SK-N-SH (cell line): ENCODE data around the gene SCRN1. TPM values are rescaled to one million over a fixed set of nuclear protein-coding genes. Genes with fewer than 3 reads are reported as not detected.

Experiments used
- CTCF ChIA-PET: fragments of 300-600, 350-600 bp; formaldehyde crosslinking; extraction: SDS; loops from one replicate; lab custom pipeline; 2021; lab: Yijun Ruan, JAX
- POLR2A ChIA-PET: fragments of 350-600 bp; sonication (Branson Sonifier 250); formaldehyde crosslinking; extraction: SDS; loops from one replicate; lab custom pipeline; 2020; ENCODE audit warnings: antibody characterized with exemption, inconsistent platforms; lab: Yijun Ruan, JAX
- DNase-seq: peaks from one replicate; pipeline ENCODE4 v3.0.0; 2012
- H2AFZ ChIP-seq: fragments of 200-600 bp; sonication (generic); 2 replicates; pipeline ENCODE4 v1.8.1; 2016; ENCODE audit warnings: antibody characterized with exemption, mild to moderate bottlenecking, low read depth
- H3F3A ChIP-seq: fragments of 200-600 bp; sonication (generic); replicated peaks from 2 replicates; pipeline ENCODE3; 2016; ENCODE audit warnings: antibody characterized with exemption, mild to moderate bottlenecking; ENCODE audit not compliant: insufficient read depth
- H3K27ac ChIP-seq, 2 experiments: fragments of 200-500 bp in 1 of 2; fragments of 200-600 bp in 1 of 2; sonication (Bioruptor generic) in 1 of 2; sonication (generic), shearing (Covaris generic) in 1 of 2; 2 replicates each; pipeline versions ENCODE4 v1.5.1 to v1.6.1; 2014 to 2016; ENCODE audit warnings: low read depth in 2 of 2, inconsistent platforms in 1 of 2, low read length in 1 of 2, mild to moderate bottlenecking in 1 of 2, mixed read lengths in 1 of 2
- H3K27me3 ChIP-seq: fragments of 200-600 bp; sonication (generic), shearing (Covaris generic); 2 replicates; pipeline ENCODE4 v1.6.1; 2016; ENCODE audit warnings: mixed run types; ENCODE audit not compliant: insufficient read depth
- H3K36me3 ChIP-seq, 2 experiments: fragments of 200-500 bp in 1 of 2; fragments of 200-600 bp in 1 of 2; sonication (Bioruptor generic) in 1 of 2; sonication (generic) in 1 of 2; replicated peaks in 1 of 2; 2 replicates each; pipeline versions ENCODE3 to v1.5.1; 2014 to 2016; ENCODE audit warnings: low read length in 1 of 2, mild to moderate bottlenecking in 1 of 2; ENCODE audit not compliant: insufficient read depth in 2 of 2, control insufficient read depth in 1 of 2
- H3K4me1 ChIP-seq, 2 experiments: fragments of 200-500 bp in 1 of 2; fragments of 200-600 bp in 1 of 2; sonication (Bioruptor generic) in 1 of 2; sonication (generic), shearing (Covaris generic) in 1 of 2; 2 replicates each; pipeline versions ENCODE4 v1.5.1 to v1.6.1; 2014 to 2016; ENCODE audit warnings: low read depth in 1 of 2, low read length in 1 of 2, mixed run types in 1 of 2; ENCODE audit not compliant: insufficient read depth in 2 of 2, control insufficient read depth in 1 of 2
- H3K4me2 ChIP-seq: fragments of 200-600 bp; sonication (generic), shearing (Covaris generic); 2 replicates; pipeline ENCODE4 v1.6.1; 2017; ENCODE audit warnings: mixed run types
- H3K4me3 ChIP-seq, 2 experiments: fragments of 200-500 bp in 1 of 2; fragments of 200-600 bp in 1 of 2; sonication (Bioruptor generic) in 1 of 2; sonication (generic), shearing (Covaris generic) in 1 of 2; 2 replicates each; pipeline versions ENCODE4 v1.5.1 to v1.8.1; 2014 to 2016; ENCODE audit warnings: low read depth in 2 of 2, inconsistent platforms in 1 of 2, low read length in 1 of 2, mild to moderate bottlenecking in 1 of 2, mixed read lengths in 1 of 2, moderate library complexity in 1 of 2
- H3K79me2 ChIP-seq: fragments of 200-600 bp; sonication (generic); 2 replicates; pipeline ENCODE4 v1.8.1; 2017; ENCODE audit warnings: mild to moderate bottlenecking; ENCODE audit not compliant: insufficient read depth
- H3K9ac ChIP-seq: fragments of 200-600 bp; sonication (generic); 2 replicates; pipeline ENCODE4 v1.6.1; 2017; ENCODE audit warnings: mixed run types
- H3K9me2 ChIP-seq: fragments of 200-600 bp; sonication (generic); 2 replicates; pipeline ENCODE4 v1.6.1; 2017; ENCODE audit warnings: mixed run types
- H3K9me3 ChIP-seq: fragments of 200-600 bp; sonication (generic); 2 replicates; pipeline ENCODE4 v1.6.1; 2017; ENCODE audit warnings: mixed run types, mild to moderate bottlenecking, moderate library complexity
- H4K20me1 ChIP-seq: fragments of 200-600 bp; sonication (generic); 2 replicates; pipeline ENCODE4 v1.6.1; 2017; ENCODE audit warnings: mild to moderate bottlenecking, mixed run types; ENCODE audit not compliant: insufficient read depth
- GATA2 ChIP-seq: sonication (generic); formaldehyde crosslinking; IDR thresholded peaks from 2 replicates; pipeline ENCODE4 v1.5.0; 2020; ENCODE audit warnings: mild to moderate bottlenecking, missing genetic modification reagents
- IRF3 ChIP-seq: fragments of 150-350 bp; IDR thresholded peaks from 2 replicates; pipeline ENCODE4 v1.6.1; 2016; ENCODE audit warnings: mild to moderate bottlenecking, low read depth, low read length
- JUND ChIP-seq: IDR thresholded peaks from 2 replicates; pipeline ENCODE4 v1.4.0; 2012
- MEF2A ChIP-seq: IDR thresholded peaks from 2 replicates; pipeline ENCODE4 v1.4.0; 2012; ENCODE audit warnings: low read depth, borderline replicate concordance
- NFIC ChIP-seq: IDR thresholded peaks from 2 replicates; pipeline ENCODE4 v1.4.0; 2012; ENCODE audit warnings: borderline replicate concordance
- POLR2AphosphoS5 ChIP-seq: IDR thresholded peaks from 2 replicates; pipeline ENCODE4 v1.6.1; 2012; ENCODE audit warnings: low read depth, low read length
- RAD21 ChIP-seq: IDR thresholded peaks from 2 replicates; pipeline ENCODE4 v1.6.1; 2012; ENCODE audit warnings: mild to moderate bottlenecking, low read length
- RCOR1 ChIP-seq: fragments of 150-350 bp; IDR thresholded peaks from 2 replicates; pipeline ENCODE4 v1.6.1; 2017; ENCODE audit warnings: antibody characterized with exemption, low read length
- YY1 ChIP-seq: IDR thresholded peaks from 2 replicates; pipeline ENCODE4 v1.4.0; 2012; ENCODE audit warnings: low read depth, mild to moderate bottlenecking
- WGBS: methylation state at CpG from one replicate; pipeline ENCODE4 v1.1.6; 2017; ENCODE audit warnings: low lambda C conversion rate; 5-methylcytosine and 5-hydroxymethylcytosine counted together
- polyA plus RNA-seq, 3 experiments: library from polyadenylated mRNA; depleted of rRNA; stranded (reverse); fragments of >200 nt; gene quantifications; 2 replicates each; pipeline ENCODE4 v1.2.3, GENCODE V29; 2012
- TF ChIP-seq, protein P1 (sequence below): IDR thresholded peaks from 2 replicates; pipeline ENCODE4; 2012
- TF ChIP-seq, protein P2 (sequence below): fragments of 150-350 bp; IDR thresholded peaks from 2 replicates; pipeline ENCODE4 v1.6.1; 2017; ENCODE audit warnings: antibody characterized with exemption, low read length, low read depth, borderline replicate concordance
- TF ChIP-seq, protein P3 (sequence below): fragments of 200-600 bp; sonication (generic); IDR thresholded peaks from 2 replicates; pipeline ENCODE4 v1.6.1; 2017; ENCODE audit warnings: antibody characterized with exemption, mild to moderate bottlenecking, moderate library complexity

Gene SCRN1
- polyA plus RNA-seq, 1 of the 3 experiments (the other 2 are of a cell fraction) = 64.3 TPM

DNA sequence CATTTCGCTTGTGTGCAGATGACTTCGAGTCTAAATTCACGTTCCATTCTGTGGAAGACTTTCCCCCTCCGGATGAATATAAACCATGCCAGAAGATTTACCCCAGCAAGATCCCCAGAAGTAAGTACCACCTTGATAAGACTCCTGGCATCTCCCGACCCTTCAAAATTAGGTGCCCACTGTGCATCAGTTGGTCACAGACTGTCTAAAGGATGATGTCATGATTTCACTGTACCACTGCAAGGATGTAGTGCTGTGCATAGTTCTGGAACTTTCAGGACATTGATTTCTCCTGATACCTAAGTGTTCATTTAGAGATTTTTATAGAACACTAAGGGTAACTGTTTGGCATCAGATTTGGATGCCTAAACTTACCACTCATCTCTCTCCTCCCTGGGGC, 100.3 kb downstream of the SCRN1 start (continued):
- TF ChIP-seq, protein P1, sequence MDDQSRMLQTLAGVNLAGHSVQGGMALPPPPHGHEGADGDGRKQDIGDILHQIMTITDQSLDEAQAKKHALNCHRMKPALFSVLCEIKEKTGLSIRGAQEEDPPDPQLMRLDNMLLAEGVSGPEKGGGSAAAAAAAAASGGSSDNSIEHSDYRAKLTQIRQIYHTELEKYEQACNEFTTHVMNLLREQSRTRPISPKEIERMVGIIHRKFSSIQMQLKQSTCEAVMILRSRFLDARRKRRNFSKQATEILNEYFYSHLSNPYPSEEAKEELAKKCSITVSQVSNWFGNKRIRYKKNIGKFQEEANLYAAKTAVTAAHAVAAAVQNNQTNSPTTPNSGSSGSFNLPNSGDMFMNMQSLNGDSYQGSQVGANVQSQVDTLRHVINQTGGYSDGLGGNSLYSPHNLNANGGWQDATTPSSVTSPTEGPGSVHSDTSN = no peak
- TF ChIP-seq JUND (no peak), POLR2AphosphoS5 (no peak)
- TF ChIP-seq, protein P2, sequence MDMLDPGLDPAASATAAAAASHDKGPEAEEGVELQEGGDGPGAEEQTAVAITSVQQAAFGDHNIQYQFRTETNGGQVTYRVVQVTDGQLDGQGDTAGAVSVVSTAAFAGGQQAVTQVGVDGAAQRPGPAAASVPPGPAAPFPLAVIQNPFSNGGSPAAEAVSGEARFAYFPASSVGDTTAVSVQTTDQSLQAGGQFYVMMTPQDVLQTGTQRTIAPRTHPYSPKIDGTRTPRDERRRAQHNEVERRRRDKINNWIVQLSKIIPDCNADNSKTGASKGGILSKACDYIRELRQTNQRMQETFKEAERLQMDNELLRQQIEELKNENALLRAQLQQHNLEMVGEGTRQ = no peak

DNA sequence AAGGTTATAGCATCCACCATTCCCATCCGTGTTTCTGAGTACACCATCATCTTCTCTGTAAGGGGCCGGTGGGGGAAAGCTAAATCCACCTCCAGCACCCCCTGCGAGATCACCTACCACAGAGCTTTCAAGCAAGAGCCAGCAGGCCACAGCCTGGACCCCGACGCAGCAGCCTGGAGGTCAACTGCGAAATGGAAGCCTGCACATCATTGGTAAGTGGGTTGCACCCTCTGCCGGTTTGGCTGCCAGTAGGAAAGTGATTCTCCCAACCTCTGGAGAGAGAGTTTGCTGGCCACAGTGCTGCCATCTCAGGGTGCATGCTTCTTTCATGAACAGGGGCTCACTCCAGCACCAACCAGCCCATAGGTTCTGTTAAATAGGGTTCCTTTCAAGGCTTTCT, 101.6 kb downstream of the SCRN1 start:
- no peaks in the 10 kb centered on the region for H3K9me2 ChIP-seq
- no peaks in the 10 kb centered on the region for H3K9me3 ChIP-seq
- POLR2A ChIA-PET = no interaction called here
- no peaks in the 10 kb centered on the region for H3F3A ChIP-seq
- peaks cover 0 to 16% of the 10 kb centered on the region in 2 experiments; a peak in 1 of 4 replicates for H3K4me1 ChIP-seq
- H3K27me3 ChIP-seq = no peaks in the 10 kb centered on the region; the same call in 1 of the 2 replicates
- H2AFZ ChIP-seq = no peak overlapping the region
- TF ChIP-seq YY1 (no peak), NFIC (no peak), POLR2AphosphoS5 (no peak), MEF2A (no peak), RAD21 (no peak), IRF3 (no peak), GATA2 (CRISPR knock-in tag) (no peak), RCOR1 (no peak)
- TF ChIP-seq, protein P3, sequence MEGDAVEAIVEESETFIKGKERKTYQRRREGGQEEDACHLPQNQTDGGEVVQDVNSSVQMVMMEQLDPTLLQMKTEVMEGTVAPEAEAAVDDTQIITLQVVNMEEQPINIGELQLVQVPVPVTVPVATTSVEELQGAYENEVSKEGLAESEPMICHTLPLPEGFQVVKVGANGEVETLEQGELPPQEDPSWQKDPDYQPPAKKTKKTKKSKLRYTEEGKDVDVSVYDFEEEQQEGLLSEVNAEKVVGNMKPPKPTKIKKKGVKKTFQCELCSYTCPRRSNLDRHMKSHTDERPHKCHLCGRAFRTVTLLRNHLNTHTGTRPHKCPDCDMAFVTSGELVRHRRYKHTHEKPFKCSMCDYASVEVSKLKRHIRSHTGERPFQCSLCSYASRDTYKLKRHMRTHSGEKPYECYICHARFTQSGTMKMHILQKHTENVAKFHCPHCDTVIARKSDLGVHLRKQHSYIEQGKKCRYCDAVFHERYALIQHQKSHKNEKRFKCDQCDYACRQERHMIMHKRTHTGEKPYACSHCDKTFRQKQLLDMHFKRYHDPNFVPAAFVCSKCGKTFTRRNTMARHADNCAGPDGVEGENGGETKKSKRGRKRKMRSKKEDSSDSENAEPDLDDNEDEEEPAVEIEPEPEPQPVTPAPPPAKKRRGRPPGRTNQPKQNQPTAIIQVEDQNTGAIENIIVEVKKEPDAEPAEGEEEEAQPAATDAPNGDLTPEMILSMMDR = no peak
- H3K9ac ChIP-seq = no peak overlapping the region
- CTCF ChIA-PET = interaction anchor here (1.0 to 3.7 kb wide), 4 partner anchors 11 to 37 kb away, joined by 3 to 20 read pairs (median 4); no protein-coding TSS in a partner anchor
- no peaks in the 10 kb centered on the region for H3K36me3 ChIP-seq
- no peak overlapping the region for H3K27ac ChIP-seq
- no peak overlapping the region for H3K4me2 ChIP-seq
- no peaks in the 10 kb centered on the region for H4K20me1 ChIP-seq
- no peaks in the 10 kb centered on the region for H3K79me2 ChIP-seq
- H3K4me3 ChIP-seq = no peak overlapping the region
- no peak for DNase-seq
- WGBS = 71% methylated on average over 7 of the region's 7 CpGs
